K562 (cell line): ENCODE data around the gene XIRP1. TPM values are rescaled to one million over a fixed set of nuclear protein-coding genes. Genes with fewer than 3 reads are reported as not detected.

Experiments used
- ATAC-seq: fragments of 200-7000 bp; cut with Tn5 transposase; 3 replicates; pipeline ENCODE4 v1.9.1; 2020; ENCODE audit warnings: moderate library complexity
- BruUV-seq: library from RNA; stranded (reverse); fragments of 400-500 nt; replicated peaks from 2 replicates; lab custom pipeline; 2021; lab: Mats Ljungman, UMichigan
- CTCF ChIA-PET: fragments of 300-600 bp; formaldehyde crosslinking; extraction: SDS; loops from one replicate; lab custom pipeline; 2021; ENCODE audit warnings: low intra/inter-chr PET ratio; lab: Yijun Ruan, JAX
- POLR2A ChIA-PET: fragments of 300-600, 350-650 bp; sonication (Branson Sonifier 250); formaldehyde crosslinking; extraction: SDS; loops from one replicate; lab custom pipeline; 2021; ENCODE audit warnings: antibody characterized with exemption, inconsistent platforms; lab: Yijun Ruan, JAX
- DNase-seq, 4 experiments: peaks; one replicate each; pipeline versions ENCODE4 v3.0.0 to v3.0.0-alpha.2; 2011 to 2018; ENCODE audit warnings: low spot score in 3 of 4, mixed read lengths in 3 of 4; ENCODE audit errors: extremely low read depth in 1 of 4
- FAIRE-seq: peaks from 2 replicates; lab custom pipeline; 2011; peaks lifted over from hg19 to GRCh38; lab: Jason Lieb, UNC
- H2AFZ ChIP-seq: 2 replicates; pipeline ENCODE4 v1.6.0; 2011; ENCODE audit warnings: low read depth, low read length, control low read depth, inconsistent platforms
- H3K27ac ChIP-seq: fragments of 200-600 bp; 3 replicates; pipeline ENCODE4 v1.8.0; 2011; ENCODE audit warnings: low read depth, mild to moderate bottlenecking, control low read depth, inconsistent platforms, low read length, moderate library complexity, mixed read lengths; ENCODE audit errors: extremely low read depth
- H3K27me3 ChIP-seq, 2 experiments: fragments of 300-600 bp in 1 of 2; 2 replicates in 1 of 2; 3 replicates in 1 of 2; pipeline versions ENCODE4 v1.6.0 to v1.8.0; 2011; ENCODE audit warnings: inconsistent platforms in 2 of 2, low read length in 2 of 2, mild to moderate bottlenecking in 1 of 2, mixed read lengths in 1 of 2, moderate library complexity in 1 of 2; ENCODE audit not compliant: control insufficient read depth in 2 of 2, insufficient read depth in 2 of 2
- H3K36me3 ChIP-seq: fragments of 300-600 bp; 3 replicates; pipeline ENCODE4 v1.8.0; 2011; ENCODE audit warnings: mild to moderate bottlenecking, low read length, inconsistent platforms; ENCODE audit not compliant: control insufficient read depth, insufficient read depth
- H3K4me1 ChIP-seq, 2 experiments: fragments of 200-600 bp in 1 of 2; replicated peaks in 1 of 2; 2 replicates in 1 of 2; 3 replicates in 1 of 2; pipeline versions ENCODE4 v1.5.1 to v1.8.0; 2011; ENCODE audit warnings: inconsistent platforms in 2 of 2, low read length in 2 of 2, mild to moderate bottlenecking in 1 of 2, mixed read lengths in 1 of 2, moderate library complexity in 1 of 2; ENCODE audit not compliant: control insufficient read depth in 2 of 2, insufficient read depth in 2 of 2
- H3K4me2 ChIP-seq: 2 replicates; pipeline ENCODE4 v1.6.1; 2011; ENCODE audit warnings: low read length, control low read depth, inconsistent platforms, mixed read lengths; ENCODE audit not compliant: insufficient read depth
- H3K4me3 ChIP-seq: fragments of 200-600 bp; sonication (generic), shearing (Covaris generic); 2 replicates; pipeline ENCODE4 v1.5.1; 2016; ENCODE audit warnings: control low read depth, inconsistent platforms
- H3K79me2 ChIP-seq: fragments of 200-600 bp; 3 replicates; pipeline ENCODE4 v1.8.0; 2011; ENCODE audit warnings: low read length, inconsistent platforms; ENCODE audit not compliant: control insufficient read depth, insufficient read depth
- H3K9ac ChIP-seq, 2 experiments: 2 replicates each; pipeline versions ENCODE4 v1.6.0 to v1.6.1; 2011; ENCODE audit warnings: low read depth in 2 of 2, low read length in 2 of 2, control low read depth in 1 of 2, inconsistent platforms in 1 of 2, mild to moderate bottlenecking in 1 of 2, mixed read lengths in 1 of 2; ENCODE audit not compliant: insufficient read depth in 1 of 2
- H3K9me1 ChIP-seq: one replicate; pipeline ENCODE4 v1.6.0; 2011; ENCODE audit warnings: inconsistent platforms, mild to moderate bottlenecking, low read length, moderate library complexity; ENCODE audit not compliant: control insufficient read depth, insufficient read depth
- H3K9me3 ChIP-seq: replicated peaks from 2 replicates; pipeline ENCODE4 v1.5.1; 2011; ENCODE audit warnings: low read depth, low read length, inconsistent platforms; ENCODE audit not compliant: control insufficient read depth, insufficient read depth
- H4K20me1 ChIP-seq: replicated peaks from 2 replicates; pipeline ENCODE4 v1.6.1; 2011; ENCODE audit warnings: low read length, inconsistent platforms, mixed read lengths; ENCODE audit not compliant: control insufficient read depth, insufficient read depth
- ADNP ChIP-seq: fragments of 200-800 bp; sonication (Bioruptor generic); IDR thresholded peaks from 2 replicates; pipeline ENCODE4 v1.6.1; 2016; ENCODE audit warnings: missing genetic modification characterization, missing compliant biosample characterization
- BHLHE40 ChIP-seq: IDR thresholded peaks from 2 replicates; pipeline ENCODE4 v1.6.1; 2011; ENCODE audit warnings: low read length, improper control_type of control experiment
- BRCA1 ChIP-seq, 2 experiments: fragments of 450-650 bp in 1 of 2; sonication (generic) in 1 of 2; formaldehyde crosslinking in 1 of 2; IDR thresholded peaks; 2 replicates each; pipeline versions ENCODE4 v1.5.0 to v1.6.1; 2017 to 2020; ENCODE audit warnings: mild to moderate bottlenecking in 1 of 2, missing genetic modification reagents in 1 of 2
- ESRRB ChIP-seq: fragments of 250-450 bp; sonication (Bioruptor Pico); IDR thresholded peaks from 2 replicates; pipeline ENCODE4 v1.5.0; 2020; ENCODE audit warnings: mild to moderate bottlenecking, moderate library complexity, borderline replicate concordance
- FOXA1 ChIP-seq: fragments of 450-650 bp; IDR thresholded peaks from 2 replicates; pipeline ENCODE4 v1.6.1; 2016; ENCODE audit warnings: mild to moderate bottlenecking, borderline replicate concordance
- ILK ChIP-seq: fragments of 450-650 bp; IDR thresholded peaks from 2 replicates; pipeline ENCODE4 v1.6.1; 2016; ENCODE audit warnings: missing genetic modification characterization, low read depth, mild to moderate bottlenecking, missing compliant biosample characterization, moderate library complexity, borderline replicate concordance
- KDM1A ChIP-seq, 2 experiments: fragments of 450-650 bp; IDR thresholded peaks; 2 replicates each; pipeline ENCODE4 v1.6.1; 2016; ENCODE audit warnings: mild to moderate bottlenecking in 2 of 2
- NFATC3 ChIP-seq: fragments of 450-650 bp; IDR thresholded peaks from 2 replicates; pipeline ENCODE4 v1.6.1; 2017; ENCODE audit warnings: mild to moderate bottlenecking
- PHF8 ChIP-seq: fragments of 200-600 bp; sonication (generic); IDR thresholded peaks from 2 replicates; pipeline ENCODE4 v1.6.1; 2012; ENCODE audit warnings: mixed run types, mild to moderate bottlenecking, inconsistent platforms, low read length, moderate library complexity, borderline replicate concordance
- PHTF2 ChIP-seq: fragments of 250-450 bp; sonication (Bioruptor Pico); IDR thresholded peaks from 2 replicates; pipeline ENCODE4 v1.5.0; 2021; ENCODE audit warnings: mild to moderate bottlenecking
- RFX5 ChIP-seq: IDR thresholded peaks from 2 replicates; pipeline ENCODE4 v1.6.1; 2011; ENCODE audit warnings: low read depth, mild to moderate bottlenecking, improper control_type of control experiment, low read length
- TCF7 ChIP-seq: sonication (generic); IDR thresholded peaks from 2 replicates; pipeline ENCODE4 v1.6.1; 2016; ENCODE audit warnings: antibody characterized with exemption, borderline replicate concordance
- TEAD4 ChIP-seq, 2 experiments: sonication (generic) in 1 of 2; formaldehyde crosslinking in 1 of 2; IDR thresholded peaks; 2 replicates each; pipeline versions ENCODE4 v1.6.1 to v1.8.0; 2012 to 2022; ENCODE audit warnings: borderline replicate concordance in 1 of 2, inconsistent platforms in 1 of 2, low read length in 1 of 2, mild to moderate bottlenecking in 1 of 2, missing genetic modification reagents in 1 of 2
- ZFPM2 ChIP-seq: fragments of 250-450 bp; sonication (Bioruptor Pico); IDR thresholded peaks from 2 replicates; pipeline ENCODE4 v1.5.1; 2022; ENCODE audit warnings: mild to moderate bottlenecking
- WGBS: fragments of 100-300 bp; shearing (Covaris generic); methylation state at CpG from one replicate; pipeline ENCODE4 v1.1.6; 2016; ENCODE audit warnings: low coverage, mixed read lengths; ENCODE audit not compliant: insufficient coverage; ENCODE audit errors: missing lambda C conversion rate; 5-methylcytosine and 5-hydroxymethylcytosine counted together
- in situ Hi-C: fragments of 300-500 bp; cut with MboI; formaldehyde crosslinking; loops from 4 replicates; pipeline ENCODE4 v1.15.0; 2018; ENCODE audit warnings: inconsistent platforms, mixed read lengths
- intact Hi-C: fragments of 100-400 bp; cut with micrococcal nuclease; formaldehyde crosslinking; loops from 2 replicates; pipeline ENCODE4 v1.14.2; 2022
- polyA plus RNA-seq, 8 experiments: library from polyadenylated mRNA; depleted of rRNA in 4 of 8; stranded (reverse) in 5 of 8; unstranded in 3 of 8; fragments of >200 nt; fragmentation: Nextera tagmentation in 2 of 8; fragmentation: Illumina TruSeq in 1 of 8; extraction: Ambion mirVana in 2 of 8; extraction: Trizol in 1 of 8; gene quantifications; 2 replicates each; pipeline versions ENCODE4 v1.2.1 to v1.2.3, GENCODE V29; 2011 to 2014; ENCODE audit warnings: inconsistent platforms in 1 of 8, missing spikeins in 1 of 8
- total RNA-seq, 7 experiments: library from RNA; depleted of rRNA in 6 of 7; stranded (reverse); fragments of >200 nt in 6 of 7; fragmentation: Illumina TruSeq in 2 of 7; extraction: Trizol in 2 of 7; gene quantifications; 2 replicates each; pipeline versions ENCODE4 v1.2.1 to v1.2.3, GENCODE V29; 2011 to 2021; ENCODE audit warnings: low replicate concordance in 1 of 7
- TF ChIP-seq, protein P1 (sequence below): IDR thresholded peaks from 2 replicates; pipeline ENCODE4 v1.6.1; 2014; ENCODE audit warnings: antibody characterized with exemption
- TF ChIP-seq, protein P2 (sequence below): fragments of 450-650 bp; formaldehyde crosslinking; IDR thresholded peaks from 2 replicates; pipeline ENCODE4 v1.4.0; 2022; ENCODE audit warnings: missing genetic modification characterization
- TF ChIP-seq, protein P3 (sequence below): IDR thresholded peaks from 2 replicates; pipeline ENCODE4 v1.6.1; 2011; ENCODE audit not compliant: insufficient read length; ENCODE audit errors: extremely low read depth

Gene XIRP1
- total and polyA plus RNA-seq, 9 of the 15 experiments (the other 6 are each of a cell fraction or from before 2014, with no cell fraction given), result 0.03 to 0.27 (median 0.08) TPM; not detected in 3

DNA sequence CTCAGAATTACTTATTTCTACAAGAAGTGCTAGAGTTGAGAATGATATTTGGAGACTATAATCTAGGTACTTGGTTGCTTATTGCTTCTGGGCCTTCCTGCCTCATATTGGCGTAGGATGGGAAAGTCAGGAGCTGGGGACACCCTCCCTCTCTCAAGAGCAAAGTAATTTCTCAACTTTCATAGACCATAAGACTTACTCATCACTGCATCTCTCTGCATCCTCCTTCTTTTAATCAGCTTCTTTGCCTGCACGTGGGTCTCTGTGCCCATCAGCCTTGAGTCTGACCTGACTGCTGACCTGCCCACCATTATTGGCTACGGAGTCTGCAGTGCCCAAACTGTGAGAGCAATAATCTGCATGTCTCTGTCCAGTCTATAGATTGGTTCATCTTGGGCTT is 27.3 kb upstream of the XIRP1 start:
- no peaks in the 10 kb centered on the region for H3K9me1 ChIP-seq
- no peaks in the 10 kb centered on the region for H3K79me2 ChIP-seq
- intact Hi-C loops, result no loop called here
- H3K9ac ChIP-seq, result no peak overlapping the region
- no peak for ATAC-seq
- in situ Hi-C loops, result no loop called here
- BruUV-seq, result no TSS peak
- no peaks in the 10 kb centered on the region for H3K36me3 ChIP-seq
- H3K4me2 ChIP-seq, result no peak overlapping the region
- no peaks in the 10 kb centered on the region for H3K4me1 ChIP-seq
- H3K27me3 ChIP-seq, result peaks cover 7 to 22% of the 10 kb centered on the region in 2 experiments; a peak in 4 of 5 replicates
- H3K9me3 ChIP-seq, result no peaks in the 10 kb centered on the region
- TF ChIP-seq RFX5 (no peak), BRCA1 (IDR thresholded peaks at IDR 0.05) (no peak), BRCA1 (CRISPR knock-in tag; IDR thresholded peaks at IDR 0.05) (no peak), ESRRB (CRISPR knock-in tag) (no peak), TCF7 (no peak), ADNP (tag) (no peak), PHF8 (no peak), TEAD4 (IDR thresholded peaks at IDR 0.05; ENCODE audit: low read length) (no peak), TEAD4 (CRISPR knock-in tag; IDR thresholded peaks at IDR 0.05; ENCODE audit: borderline replicate concordance) (no peak), KDM1A (IDR thresholded peaks at IDR 0.05) (no peak), NFATC3 (no peak), ZFPM2 (CRISPR knock-in tag) (no peak), FOXA1 (no peak), BHLHE40 (no peak), ILK (tag) (no peak), PHTF2 (CRISPR knock-in tag) (no peak)
- TF ChIP-seq, protein P1, sequence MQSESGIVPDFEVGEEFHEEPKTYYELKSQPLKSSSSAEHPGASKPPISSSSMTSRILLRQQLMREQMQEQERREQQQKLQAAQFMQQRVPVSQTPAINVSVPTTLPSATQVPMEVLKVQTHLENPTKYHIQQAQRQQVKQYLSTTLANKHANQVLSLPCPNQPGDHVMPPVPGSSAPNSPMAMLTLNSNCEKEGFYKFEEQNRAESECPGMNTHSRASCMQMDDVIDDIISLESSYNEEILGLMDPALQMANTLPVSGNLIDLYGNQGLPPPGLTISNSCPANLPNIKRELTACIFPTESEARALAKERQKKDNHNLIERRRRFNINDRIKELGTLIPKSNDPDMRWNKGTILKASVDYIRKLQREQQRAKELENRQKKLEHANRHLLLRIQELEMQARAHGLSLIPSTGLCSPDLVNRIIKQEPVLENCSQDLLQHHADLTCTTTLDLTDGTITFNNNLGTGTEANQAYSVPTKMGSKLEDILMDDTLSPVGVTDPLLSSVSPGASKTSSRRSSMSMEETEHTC, result no peak
- TF ChIP-seq, protein P2, sequence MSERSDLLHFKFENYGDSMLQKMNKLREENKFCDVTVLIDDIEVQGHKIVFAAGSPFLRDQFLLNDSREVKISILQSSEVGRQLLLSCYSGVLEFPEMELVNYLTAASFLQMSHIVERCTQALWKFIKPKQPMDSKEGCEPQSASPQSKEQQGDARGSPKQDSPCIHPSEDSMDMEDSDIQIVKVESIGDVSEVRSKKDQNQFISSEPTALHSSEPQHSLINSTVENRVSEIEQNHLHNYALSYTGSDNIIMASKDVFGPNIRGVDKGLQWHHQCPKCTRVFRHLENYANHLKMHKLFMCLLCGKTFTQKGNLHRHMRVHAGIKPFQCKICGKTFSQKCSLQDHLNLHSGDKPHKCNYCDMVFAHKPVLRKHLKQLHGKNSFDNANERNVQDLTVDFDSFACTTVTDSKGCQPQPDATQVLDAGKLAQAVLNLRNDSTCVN (CRISPR knock-in tag), result no peak
- TF ChIP-seq, protein P3, sequence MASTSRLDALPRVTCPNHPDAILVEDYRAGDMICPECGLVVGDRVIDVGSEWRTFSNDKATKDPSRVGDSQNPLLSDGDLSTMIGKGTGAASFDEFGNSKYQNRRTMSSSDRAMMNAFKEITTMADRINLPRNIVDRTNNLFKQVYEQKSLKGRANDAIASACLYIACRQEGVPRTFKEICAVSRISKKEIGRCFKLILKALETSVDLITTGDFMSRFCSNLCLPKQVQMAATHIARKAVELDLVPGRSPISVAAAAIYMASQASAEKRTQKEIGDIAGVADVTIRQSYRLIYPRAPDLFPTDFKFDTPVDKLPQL, result no peak
- TF ChIP-seq, all 486 proteins: peak for 0
- Histone ChIP-seq H4K20me1 (no peaks in the 10 kb centered on the region), H2AFZ (no peak overlapping the region), H3K4me3 (no peak overlapping the region), H3K27ac (no peak overlapping the region)
- WGBS, result 2% methylated on average over 3 of the region's 3 CpGs
- DNase-seq (no peak), FAIRE-seq (no peak)
- POLR2A ChIA-PET, result interaction anchor here (0.5 to 1.5 kb wide), 4 partner anchors 12 to 61 kb away, joined by 3 to 4 read pairs (median 3); no protein-coding TSS in a partner anchor
- CTCF ChIA-PET, result no interaction called here
